Prostate gland (tissue), 2 donors: Measurements from ENCODE around the gene SBF2.

Source experiments
- CTCF ChIP-seq, 4 experiments: fragments of 200-600 bp in 2 of 4; fragments of 450-650 bp in 2 of 4; sonication (generic) in 2 of 4; IDR thresholded peaks; 1 replicate in 3 of 4; 2 replicates in 1 of 4; pipeline ENCODE4 v1.5.1; 2016 to 2019; ENCODE audit warnings: antibody characterized with exemption in 4 of 4, mild to moderate bottlenecking in 2 of 4, moderate library complexity in 2 of 4
- POLR2A ChIP-seq: fragments of 450-650 bp; IDR thresholded peaks from one replicate; pipeline ENCODE4 v1.6.1; 2016; ENCODE audit warnings: antibody characterized with exemption, mild to moderate bottlenecking

- TF ChIP-seq POLR2A (no peak), CTCF (IDR thresholded peaks at IDR 0.05) (no peak)
These were observed 13.0 kb upstream of the SBF2 start for GRCh38 chr11:10307022-10307399.
